OCI-LY7 (cell line): ENCODE results near the gene PDK2. TPM values are rescaled to one million over a fixed set of nuclear protein-coding genes. Genes with fewer than 3 reads are reported as not detected.

Experiments
- BruUV-seq: library from RNA; stranded (reverse); fragments of 400-500 nt; replicated peaks from 2 replicates; lab custom pipeline; 2021; lab: Mats Ljungman, UMichigan
- CTCF ChIA-PET: fragments of 300-600 bp; sonication (Branson Sonifier 250); formaldehyde crosslinking; loops from one replicate; lab custom pipeline; 2022; ENCODE audit warnings: antibody characterized with exemption; ENCODE audit not compliant: unreplicated experiment; lab: Charles Lee
- POLR2A ChIA-PET: fragments of 300-600 bp; sonication (Branson Sonifier 250); formaldehyde crosslinking; loops from one replicate; lab custom pipeline; 2022; ENCODE audit warnings: antibody characterized with exemption; lab: Charles Lee
- DNase-seq: peaks from one replicate; pipeline ENCODE4 v3.0.0-alpha.2; 2015; ENCODE audit warnings: low spot score
- H2AFZ ChIP-seq: fragments of 200-600 bp; sonication (generic), shearing (Covaris generic); 2 replicates; pipeline ENCODE4 v1.6.1; 2014; ENCODE audit warnings: mild to moderate bottlenecking, antibody characterized with exemption, low read length, moderate library complexity
- H3K27ac ChIP-seq: fragments of 200-600 bp; sonication (generic); 2 replicates; pipeline ENCODE4 v1.5.1; 2014; ENCODE audit warnings: mixed run types, low read depth, mild to moderate bottlenecking, moderate library complexity, low read length, inconsistent platforms; ENCODE audit not compliant: poor library complexity, severe bottlenecking
- H3K36me3 ChIP-seq: fragments of 200-600 bp; sonication (generic); 2 replicates; pipeline ENCODE4 v1.6.1; 2014; ENCODE audit warnings: mild to moderate bottlenecking, antibody characterized with exemption, low read length, moderate library complexity, mixed read lengths; ENCODE audit not compliant: insufficient read depth
- H3K4me1 ChIP-seq: fragments of 200-600 bp; sonication (generic); 2 replicates; pipeline ENCODE4 v1.5.1; 2014; ENCODE audit warnings: mild to moderate bottlenecking, low read length; ENCODE audit not compliant: insufficient read depth, poor library complexity, severe bottlenecking
- H3K4me2 ChIP-seq: fragments of 200-600 bp; sonication (generic); 2 replicates; pipeline ENCODE4 v1.6.1; 2014; ENCODE audit warnings: mild to moderate bottlenecking, low read length
- H3K4me3 ChIP-seq: fragments of 200-600 bp; sonication (generic); 2 replicates; pipeline ENCODE4 v1.5.1; 2014; ENCODE audit warnings: mild to moderate bottlenecking, low read depth, low read length; ENCODE audit not compliant: poor library complexity, severe bottlenecking
- H3K79me2 ChIP-seq: fragments of 200-600 bp; sonication (generic); 2 replicates; pipeline ENCODE4 v1.6.1; 2016; ENCODE audit warnings: low read depth, mild to moderate bottlenecking, low read length, moderate library complexity, mixed read lengths; ENCODE audit not compliant: insufficient read depth
- H3K9me2 ChIP-seq: fragments of 200-600 bp; sonication (generic); 2 replicates; pipeline ENCODE4 v1.6.1; 2016; ENCODE audit warnings: mild to moderate bottlenecking, low read length, mixed read lengths; ENCODE audit not compliant: insufficient read depth
- H3K9me3 ChIP-seq: fragments of 200-600 bp; sonication (generic); 2 replicates; pipeline ENCODE4 v1.6.1; 2014; ENCODE audit warnings: mild to moderate bottlenecking, mixed run types, low read length, mixed read lengths
- H4K20me1 ChIP-seq: fragments of 200-600 bp; sonication (generic); 2 replicates; pipeline ENCODE4 v1.6.1; 2014; ENCODE audit warnings: mild to moderate bottlenecking, antibody characterized with exemption, low read length, moderate library complexity, mixed read lengths; ENCODE audit not compliant: insufficient read depth
- EZH2phosphoT487 ChIP-seq: fragments of 200-600 bp; sonication (generic); IDR thresholded peaks from 2 replicates; pipeline ENCODE4 v1.6.1; 2018; ENCODE audit warnings: low read depth, borderline replicate concordance, mild to moderate bottlenecking, mixed run types, antibody characterized with exemption, low read length, moderate library complexity, mixed read lengths
- intact Hi-C: fragments of 100-400 bp; cut with micrococcal nuclease; formaldehyde crosslinking; loops from one replicate; pipeline ENCODE4 v1.10.0; 2022; ENCODE audit not compliant: unreplicated experiment
- total RNA-seq, 2 experiments: library from RNA; depleted of rRNA in 1 of 2; stranded (reverse); fragments of >200 nt in 1 of 2; shearing (Covaris generic) in 1 of 2; gene quantifications; 2 replicates each; pipeline ENCODE4 v1.2.3, GENCODE V29; 2014 to 2022
- TF ChIP-seq, protein P1 (sequence below): fragments of 200-600 bp; sonication (generic); conservative IDR thresholded peaks from 2 replicates; pipeline ENCODE4 v1.5.1; 2014; ENCODE audit warnings: mild to moderate bottlenecking, antibody characterized with exemption, low read length, moderate library complexity, mixed read lengths

PDK2 gene
- total RNA-seq, 2 experiments from 2014 or later, result 21.8 to 27.7 TPM

DNA sequence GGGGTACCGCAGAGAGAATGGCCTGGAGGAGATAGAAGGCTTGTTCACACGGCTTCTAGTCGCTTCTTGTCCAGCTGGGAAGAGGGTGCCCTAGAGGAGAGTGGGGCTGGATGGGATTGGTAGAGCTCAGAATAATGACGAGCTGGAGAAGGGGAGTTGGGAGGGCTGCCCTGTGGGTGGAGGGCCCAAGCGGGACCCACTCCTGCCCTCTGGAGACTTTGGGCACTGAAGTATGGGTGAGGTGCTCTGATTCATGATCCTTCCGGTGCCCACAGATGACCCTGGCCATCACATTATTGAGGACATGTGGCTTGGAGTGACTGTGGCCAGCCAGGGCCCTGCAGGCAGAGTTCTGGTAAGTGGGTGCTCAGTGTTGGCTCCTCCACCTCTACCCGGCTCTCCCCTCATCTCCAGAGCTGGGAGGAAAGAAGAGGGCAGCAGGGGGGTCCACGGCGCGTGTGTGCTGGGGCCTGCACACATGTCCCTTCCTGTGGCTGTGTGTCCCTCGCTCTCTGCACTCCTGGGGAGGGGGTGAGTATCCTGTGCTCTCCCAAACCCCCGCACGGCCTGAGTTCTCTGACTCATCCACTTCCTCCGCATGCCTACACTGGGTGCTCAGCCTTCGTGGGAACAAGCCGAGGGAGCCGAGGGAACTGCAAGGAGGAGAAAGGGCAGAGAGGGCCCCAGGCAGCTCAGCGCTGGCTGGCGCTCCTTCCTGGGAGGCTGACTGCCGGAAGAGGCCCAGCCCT lies 30.7 kb upstream of the PDK2 start:
- TF ChIP-seq, protein P1, sequence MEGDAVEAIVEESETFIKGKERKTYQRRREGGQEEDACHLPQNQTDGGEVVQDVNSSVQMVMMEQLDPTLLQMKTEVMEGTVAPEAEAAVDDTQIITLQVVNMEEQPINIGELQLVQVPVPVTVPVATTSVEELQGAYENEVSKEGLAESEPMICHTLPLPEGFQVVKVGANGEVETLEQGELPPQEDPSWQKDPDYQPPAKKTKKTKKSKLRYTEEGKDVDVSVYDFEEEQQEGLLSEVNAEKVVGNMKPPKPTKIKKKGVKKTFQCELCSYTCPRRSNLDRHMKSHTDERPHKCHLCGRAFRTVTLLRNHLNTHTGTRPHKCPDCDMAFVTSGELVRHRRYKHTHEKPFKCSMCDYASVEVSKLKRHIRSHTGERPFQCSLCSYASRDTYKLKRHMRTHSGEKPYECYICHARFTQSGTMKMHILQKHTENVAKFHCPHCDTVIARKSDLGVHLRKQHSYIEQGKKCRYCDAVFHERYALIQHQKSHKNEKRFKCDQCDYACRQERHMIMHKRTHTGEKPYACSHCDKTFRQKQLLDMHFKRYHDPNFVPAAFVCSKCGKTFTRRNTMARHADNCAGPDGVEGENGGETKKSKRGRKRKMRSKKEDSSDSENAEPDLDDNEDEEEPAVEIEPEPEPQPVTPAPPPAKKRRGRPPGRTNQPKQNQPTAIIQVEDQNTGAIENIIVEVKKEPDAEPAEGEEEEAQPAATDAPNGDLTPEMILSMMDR, result no peak
- TF ChIP-seq EZH2phosphoT487, result no peak
- Histone ChIP-seq H3K79me2 (no peaks in the 10 kb centered on the region), H2AFZ (no peak overlapping the region), H4K20me1 (no peaks in the 10 kb centered on the region), H3K36me3 (peaks cover 13% of the 10 kb centered on the region), H3K9me2 (no peaks in the 10 kb centered on the region), H3K4me3 (no peak overlapping the region), H3K4me1 (peaks cover 16% of the 10 kb centered on the region), H3K4me2 (no peak overlapping the region), H3K27ac (no peak overlapping the region), H3K9me3 (no peaks in the 10 kb centered on the region)
- POLR2A ChIA-PET, result no interaction called here
- no TSS peak for BruUV-seq
- intact Hi-C loops, result no loop called here
- CTCF ChIA-PET, result no interaction called here
- no peak for DNase-seq

DNA sequence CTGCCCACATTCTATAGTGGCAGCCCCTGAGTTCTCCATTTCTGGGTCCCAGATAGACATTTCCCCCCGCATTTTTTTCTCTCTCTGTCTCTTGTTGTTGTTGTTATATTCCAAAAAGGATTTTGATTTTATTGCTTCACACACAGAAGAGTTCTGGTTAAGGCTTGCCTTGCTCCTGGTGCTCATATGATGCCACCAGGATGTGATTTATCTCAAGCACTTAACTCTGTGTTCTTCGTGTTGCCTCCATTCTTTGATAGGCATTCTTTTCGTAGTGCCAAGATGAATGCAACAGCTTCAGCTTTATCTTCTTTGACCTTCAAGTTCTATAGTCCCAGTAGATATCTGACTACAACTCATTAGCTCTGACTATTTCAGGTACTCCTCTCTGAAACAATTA lies 30.1 kb upstream of the PDK2 start:
- Histone ChIP-seq H3K9me3 (no peaks in the 10 kb centered on the region), H3K4me3 (no peak overlapping the region), H4K20me1 (no peaks in the 10 kb centered on the region), H2AFZ (no peak overlapping the region), H3K9me2 (no peaks in the 10 kb centered on the region), H3K79me2 (no peaks in the 10 kb centered on the region), H3K27ac (no peak overlapping the region), H3K4me1 (peaks cover 10% of the 10 kb centered on the region), H3K4me2 (no peak overlapping the region), H3K36me3 (peaks cover 20% of the 10 kb centered on the region)
- no peak for DNase-seq
- CTCF ChIA-PET, result no interaction called here
- intact Hi-C loops, result no loop called here
- no TSS peak for BruUV-seq
- POLR2A ChIA-PET, result no interaction called here
- TF ChIP-seq EZH2phosphoT487, result no peak
- TF ChIP-seq, protein P1, result no peak

DNA sequence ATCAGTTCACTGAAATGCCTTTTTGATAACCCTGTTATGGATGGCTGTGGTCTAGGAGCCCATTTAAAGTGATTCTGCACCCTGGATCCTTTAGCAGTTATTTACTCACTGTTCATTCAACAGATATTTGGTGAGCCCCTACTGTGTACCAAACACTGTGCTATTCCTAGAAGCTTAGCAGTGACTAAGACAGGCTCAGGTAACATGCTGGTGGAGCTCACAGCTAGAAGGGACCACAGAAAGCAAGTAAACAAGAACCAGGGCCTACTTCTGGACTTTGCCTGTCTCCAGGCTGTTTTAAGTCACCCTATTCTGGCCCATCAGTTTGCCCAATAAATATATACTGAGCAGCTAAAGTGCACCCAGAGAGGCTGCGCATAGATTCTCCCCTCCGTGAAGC lies 28.2 kb upstream of the PDK2 start:
- H3K4me3 ChIP-seq, result no peak overlapping the region
- CTCF ChIA-PET, result no interaction called here
- no TSS peak for BruUV-seq

More for the DNA sequence above, 28.2 kb upstream of the PDK2 start:
- TF ChIP-seq, protein P1, result no peak
- TF ChIP-seq EZH2phosphoT487, result no peak
- H3K36me3 ChIP-seq, result peaks cover 35% of the 10 kb centered on the region
- intact Hi-C loops, result no loop called here
- H3K4me1 ChIP-seq, result peaks cover 5% of the 10 kb centered on the region
- POLR2A ChIA-PET, result interaction anchor here (0.6 to 0.8 kb wide), 2 partner anchors 11 to 80 kb away, joined by 3 to 7 read pairs; no protein-coding TSS in a partner anchor
- DNase-seq, result no peak
- no peaks in the 10 kb centered on the region for H3K9me2 ChIP-seq
- H2AFZ ChIP-seq, result no peak overlapping the region
- no peaks in the 10 kb centered on the region for H3K9me3 ChIP-seq
- no peaks in the 10 kb centered on the region for H3K79me2 ChIP-seq
- H3K27ac ChIP-seq, result no peak overlapping the region
- H3K4me2 ChIP-seq, result no peak overlapping the region
- no peaks in the 10 kb centered on the region for H4K20me1 ChIP-seq
